Measurements from ENCODE around the gene BICD2. TPM values are rescaled to one million over a fixed set of nuclear protein-coding genes. Genes with fewer than 3 reads are reported as not detected.

Gene BICD2
- total and polyA plus RNA-seq, 9 of the 15 experiments (the other 6 are each of a cell fraction or from before 2014, with no cell fraction given) = 3.6 to 23.4 (median 11.8) TPM

- no peak for TF ChIP-seq NELFE (IDR thresholded peaks at IDR 0.05; ENCODE audit: insufficient read depth, insufficient read length)
- TF ChIP-seq VEZF1 (CRISPR knock-in tag; IDR thresholded peaks at IDR 0.05) = peak; percentile 35; the same call in 1 of the 2 replicates
- no peak for TF ChIP-seq CLOCK (CRISPR knock-in tag; IDR thresholded peaks at IDR 0.05; ENCODE audit: borderline replicate concordance)
- no peak for TF ChIP-seq ETS1 (conservative IDR thresholded peaks at IDR 0.05; ENCODE audit: control insufficient read depth, low read depth, low read length)
- no peak for TF ChIP-seq ZNF398 (CRISPR knock-in tag; IDR thresholded peaks at IDR 0.05)
- no peak for TF ChIP-seq USF2 (CRISPR knock-in tag; IDR thresholded peaks at IDR 0.05)
Observed at GRCh38 chr9:92745331-92745730, 19.3 kb downstream of the BICD2 start (continued).
